Effector CD8-positive, alpha-beta T cell (primary cell): Measurements from ENCODE around the gene DMD.
"Not testable (repeated sequence)": the region's sequence is repeated elsewhere in the genome, so short reads cannot be mapped to it uniquely, and the experiment has no call there.

ENCODE experiments used
- DNase-seq: peaks from one replicate; lab custom pipeline; 2025; lab: John Stamatoyannopoulos, UW

DMD gene

GRCh38 chrX:31435592-31435991 lies 1775.8 kb downstream of the DMD start:
- DNase-seq, result no peak

- DNase-seq, result no peak
Observed at GRCh38 chrX:31433856-31434255, 1777.5 kb downstream of the DMD start.

- DNase-seq, result no peak
Observed at GRCh38 chrX:31429915-31430314, 1781.4 kb downstream of the DMD start.

- DNase-seq, result no peak
Observed at GRCh38 chrX:31423609-31424189, 1787.7 kb downstream of the DMD start.

- DNase-seq, result no peak
Observed at GRCh38 chrX:31421441-31421840, 1789.9 kb downstream of the DMD start.

GRCh38 chrX:31420711-31421151 lies 1790.6 kb downstream of the DMD start:
- DNase-seq, result no peak

GRCh38 chrX:31420302-31420701 lies 1791.0 kb downstream of the DMD start:
- no peak for DNase-seq

GRCh38 chrX:31397119-31397518 lies 1814.2 kb downstream of the DMD start:
- no peak for DNase-seq

GRCh38 chrX:31392513-31392912 lies 1818.8 kb downstream of the DMD start:
- DNase-seq, result no peak

GRCh38 chrX:31388946-31389345 lies 1822.4 kb downstream of the DMD start:
- DNase-seq, result no peak

GRCh38 chrX:31384471-31384870 lies 1826.9 kb downstream of the DMD start:
- DNase-seq, result no peak

GRCh38 chrX:31383991-31384390 lies 1827.4 kb downstream of the DMD start:
- DNase-seq, result no peak

GRCh38 chrX:31378973-31379372 lies 1832.4 kb downstream of the DMD start:
- DNase-seq, result not testable (repeated sequence)

GRCh38 chrX:31377821-31378220 lies 1833.5 kb downstream of the DMD start:
- DNase-seq, result not testable (repeated sequence)

GRCh38 chrX:31376408-31377022 lies 1834.8 kb downstream of the DMD start:
- no peak for DNase-seq

GRCh38 chrX:31374786-31375185 lies 1836.6 kb downstream of the DMD start:
- DNase-seq, result no peak

GRCh38 chrX:31371956-31372355 lies 1839.4 kb downstream of the DMD start:
- DNase-seq, result no peak

GRCh38 chrX:31367816-31368215 lies 1843.5 kb downstream of the DMD start:
- no peak for DNase-seq

GRCh38 chrX:31366041-31366440 lies 1845.3 kb downstream of the DMD start:
- DNase-seq, result no peak

GRCh38 chrX:31356275-31357212 lies 1854.8 kb downstream of the DMD start:
- no peak for DNase-seq

- DNase-seq, result no peak
Observed at GRCh38 chrX:31355206-31355955, 1856.0 kb downstream of the DMD start.

- no peak for DNase-seq
Observed at GRCh38 chrX:31353095-31353494, 1858.3 kb downstream of the DMD start.
